ENCODE results near the gene FAT3. TPM values are rescaled to one million over a fixed set of nuclear protein-coding genes. Genes with fewer than 3 reads are reported as not detected.

Gene FAT3
- total RNA-seq, 1 donor from 2014 or later: 17.6 TPM

DNA sequence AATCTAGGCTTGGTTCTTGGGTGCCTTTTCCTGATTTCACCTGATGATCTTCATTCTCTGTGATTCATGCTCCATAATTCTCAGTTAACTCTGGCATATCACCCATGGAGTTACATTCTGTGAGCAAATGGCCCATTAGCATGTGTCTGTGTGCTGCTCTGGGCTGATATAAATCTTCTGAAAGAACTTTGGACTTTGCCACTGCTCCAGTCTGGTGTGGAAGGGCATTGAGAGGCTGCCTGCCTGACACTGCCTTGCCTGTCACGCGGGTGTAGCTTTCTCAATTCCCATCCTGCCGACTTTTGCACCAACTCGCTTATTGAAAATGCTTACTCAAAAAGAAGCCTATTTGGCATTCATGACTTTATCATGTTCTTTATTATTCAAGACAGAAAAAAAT is 42.2 kb downstream of the FAT3 start:
- no peaks in the 10 kb centered on the region for H3K36me3 Mint-ChIP-seq (ENCODE audit: low read depth, unreplicated experiment)

GRCh38 chr11:92267278-92267677 is 42.7 kb downstream of the FAT3 start:
- Mint-ChIP-seq H3K4me1 (ENCODE audit: unreplicated experiment) (no peaks in the 10 kb centered on the region), H3K4me3 (ENCODE audit: unreplicated experiment) (no peak overlapping the region), H3K9me3 (ENCODE audit: unreplicated experiment) (no peaks in the 10 kb centered on the region), H3K36me3 (ENCODE audit: low read depth, unreplicated experiment) (no peaks in the 10 kb centered on the region), H3K27ac (ENCODE audit: unreplicated experiment) (no peak overlapping the region), H3K27me3 (ENCODE audit: unreplicated experiment) (no peaks in the 10 kb centered on the region)
- DNase-seq (ENCODE audit: low spot score): no peak
- TF ChIP-seq, protein P1, sequence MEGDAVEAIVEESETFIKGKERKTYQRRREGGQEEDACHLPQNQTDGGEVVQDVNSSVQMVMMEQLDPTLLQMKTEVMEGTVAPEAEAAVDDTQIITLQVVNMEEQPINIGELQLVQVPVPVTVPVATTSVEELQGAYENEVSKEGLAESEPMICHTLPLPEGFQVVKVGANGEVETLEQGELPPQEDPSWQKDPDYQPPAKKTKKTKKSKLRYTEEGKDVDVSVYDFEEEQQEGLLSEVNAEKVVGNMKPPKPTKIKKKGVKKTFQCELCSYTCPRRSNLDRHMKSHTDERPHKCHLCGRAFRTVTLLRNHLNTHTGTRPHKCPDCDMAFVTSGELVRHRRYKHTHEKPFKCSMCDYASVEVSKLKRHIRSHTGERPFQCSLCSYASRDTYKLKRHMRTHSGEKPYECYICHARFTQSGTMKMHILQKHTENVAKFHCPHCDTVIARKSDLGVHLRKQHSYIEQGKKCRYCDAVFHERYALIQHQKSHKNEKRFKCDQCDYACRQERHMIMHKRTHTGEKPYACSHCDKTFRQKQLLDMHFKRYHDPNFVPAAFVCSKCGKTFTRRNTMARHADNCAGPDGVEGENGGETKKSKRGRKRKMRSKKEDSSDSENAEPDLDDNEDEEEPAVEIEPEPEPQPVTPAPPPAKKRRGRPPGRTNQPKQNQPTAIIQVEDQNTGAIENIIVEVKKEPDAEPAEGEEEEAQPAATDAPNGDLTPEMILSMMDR (IDR thresholded peaks at IDR 0.05; ENCODE audit: unreplicated experiment): no peak

More for the DNA sequence above, 42.2 kb downstream of the FAT3 start:
- Mint-ChIP-seq H3K4me1 (ENCODE audit: unreplicated experiment) (no peaks in the 10 kb centered on the region), H3K27ac (ENCODE audit: unreplicated experiment) (no peak overlapping the region), H3K27me3 (ENCODE audit: unreplicated experiment) (no peaks in the 10 kb centered on the region), H3K4me3 (ENCODE audit: unreplicated experiment) (no peak overlapping the region), H3K9me3 (ENCODE audit: unreplicated experiment) (no peaks in the 10 kb centered on the region)
- TF ChIP-seq, protein P1 (IDR thresholded peaks at IDR 0.05; ENCODE audit: unreplicated experiment): no peak
- DNase-seq (ENCODE audit: low spot score): no peak

- no peak for DNase-seq (ENCODE audit: low spot score)
- Mint-ChIP-seq H3K9me3 (ENCODE audit: unreplicated experiment) (no peaks in the 10 kb centered on the region), H3K27me3 (ENCODE audit: unreplicated experiment) (no peaks in the 10 kb centered on the region), H3K4me1 (ENCODE audit: unreplicated experiment) (no peaks in the 10 kb centered on the region), H3K4me3 (ENCODE audit: unreplicated experiment) (no peak overlapping the region), H3K36me3 (ENCODE audit: low read depth, unreplicated experiment) (no peaks in the 10 kb centered on the region), H3K27ac (ENCODE audit: unreplicated experiment) (no peak overlapping the region)
- TF ChIP-seq, protein P1 (IDR thresholded peaks at IDR 0.05; ENCODE audit: unreplicated experiment): no peak
These were observed 43.4 kb downstream of the FAT3 start for GRCh38 chr11:92267968-92268367.

GRCh38 chr11:92268546-92268945 is 43.9 kb downstream of the FAT3 start:
- H3K9me3 Mint-ChIP-seq (ENCODE audit: unreplicated experiment): no peaks in the 10 kb centered on the region
- H3K4me1 Mint-ChIP-seq (ENCODE audit: unreplicated experiment): no peaks in the 10 kb centered on the region
- no peaks in the 10 kb centered on the region for H3K36me3 Mint-ChIP-seq (ENCODE audit: low read depth, unreplicated experiment)
- no peak for DNase-seq (ENCODE audit: low spot score)
- no peak overlapping the region for H3K27ac Mint-ChIP-seq (ENCODE audit: unreplicated experiment)
- TF ChIP-seq, protein P1 (IDR thresholded peaks at IDR 0.05; ENCODE audit: unreplicated experiment): no peak
- no peak overlapping the region for H3K4me3 Mint-ChIP-seq (ENCODE audit: unreplicated experiment)
- no peaks in the 10 kb centered on the region for H3K27me3 Mint-ChIP-seq (ENCODE audit: unreplicated experiment)

- H3K27ac Mint-ChIP-seq (ENCODE audit: unreplicated experiment): no peak overlapping the region
- H3K36me3 Mint-ChIP-seq (ENCODE audit: low read depth, unreplicated experiment): no peaks in the 10 kb centered on the region
- DNase-seq (ENCODE audit: low spot score): no peak
- no peaks in the 10 kb centered on the region for H3K27me3 Mint-ChIP-seq (ENCODE audit: unreplicated experiment)
- TF ChIP-seq, protein P1 (IDR thresholded peaks at IDR 0.05; ENCODE audit: unreplicated experiment): no peak
- no peak overlapping the region for H3K4me3 Mint-ChIP-seq (ENCODE audit: unreplicated experiment)
- H3K9me3 Mint-ChIP-seq (ENCODE audit: unreplicated experiment): no peaks in the 10 kb centered on the region
- no peaks in the 10 kb centered on the region for H3K4me1 Mint-ChIP-seq (ENCODE audit: unreplicated experiment)
These were observed 44.4 kb downstream of the FAT3 start for GRCh38 chr11:92269021-92269420.
